K562 (cell line): ENCODE measurements around the gene CEP76. TPM values are rescaled to one million over a fixed set of nuclear protein-coding genes. Genes with fewer than 3 reads are reported as not detected.

Experiments
- ARID1B ChIP-seq: fragments of 450-650 bp; IDR thresholded peaks from 2 replicates; pipeline ENCODE4 v1.6.1; 2016; ENCODE audit warnings: antibody characterized with exemption, mild to moderate bottlenecking, inconsistent platforms
- FOXK2 ChIP-seq, 2 experiments: fragments of 450-650 bp; IDR thresholded peaks in 1 of 2; conservative IDR thresholded peaks in 1 of 2; 2 replicates each; pipeline ENCODE4 v1.6.1; 2016; ENCODE audit warnings: low read depth in 2 of 2, mild to moderate bottlenecking in 1 of 2
- HDAC3 ChIP-seq: fragments of 450-650 bp; IDR thresholded peaks from 2 replicates; pipeline ENCODE4 v1.6.1; 2018; ENCODE audit warnings: borderline replicate concordance, mild to moderate bottlenecking, moderate library complexity; ENCODE audit not compliant: partially characterized antibody
- MAFF ChIP-seq: IDR thresholded peaks from 2 replicates; pipeline ENCODE4 v1.6.1; 2012; ENCODE audit warnings: low read length, improper control_type of control experiment
- TAL1 ChIP-seq: fragments of 450-650 bp; IDR thresholded peaks from 2 replicates; pipeline ENCODE4 v1.6.1; 2016; ENCODE audit warnings: mild to moderate bottlenecking
- polyA plus RNA-seq, 8 experiments: library from polyadenylated mRNA; depleted of rRNA in 4 of 8; stranded (reverse) in 5 of 8; unstranded in 3 of 8; fragments of >200 nt; fragmentation: Nextera tagmentation in 2 of 8; fragmentation: Illumina TruSeq in 1 of 8; extraction: Ambion mirVana in 2 of 8; extraction: Trizol in 1 of 8; gene quantifications; 2 replicates each; pipeline versions ENCODE4 v1.2.1 to v1.2.3, GENCODE V29; 2011 to 2014; ENCODE audit warnings: inconsistent platforms in 1 of 8, missing spikeins in 1 of 8
- total RNA-seq, 7 experiments: library from RNA; depleted of rRNA in 6 of 7; stranded (reverse); fragments of >200 nt in 6 of 7; fragmentation: Illumina TruSeq in 2 of 7; extraction: Trizol in 2 of 7; gene quantifications; 2 replicates each; pipeline versions ENCODE4 v1.2.1 to v1.2.3, GENCODE V29; 2011 to 2021; ENCODE audit warnings: low replicate concordance in 1 of 7
- TF ChIP-seq, protein P1 (sequence below), 3 experiments: IDR thresholded peaks in 2 of 3; conservative IDR thresholded peaks in 1 of 3; 2 replicates each; pipeline ENCODE4 v1.5.1; 2011 to 2012; ENCODE audit warnings: low read length in 3 of 3, mild to moderate bottlenecking in 3 of 3, control low read depth in 2 of 3, improper control_type of control experiment in 1 of 3, inconsistent platforms in 1 of 3, low read depth in 1 of 3, mixed read lengths in 1 of 3, moderate library complexity in 1 of 3; ENCODE audit not compliant: insufficient read depth in 2 of 3
- TF ChIP-seq, protein P2 (sequence below): fragments of 450-650 bp; IDR thresholded peaks from 2 replicates; pipeline ENCODE4 v1.6.1; 2014; ENCODE audit warnings: low read depth, mild to moderate bottlenecking, moderate library complexity, borderline replicate concordance
- TF ChIP-seq, protein P3 (sequence below), 2 experiments: IDR thresholded peaks; 2 replicates each; pipeline ENCODE4 v1.6.1; 2011; ENCODE audit warnings: borderline replicate concordance in 1 of 2, control low read depth in 1 of 2, low read depth in 1 of 2, low read length in 1 of 2, mild to moderate bottlenecking in 1 of 2, mixed read lengths in 1 of 2, moderate library complexity in 1 of 2; ENCODE audit not compliant: insufficient read depth in 1 of 2, insufficient read length in 1 of 2, poor library complexity in 1 of 2, severe bottlenecking in 1 of 2; ENCODE audit errors: extremely low read depth in 1 of 2
- TF ChIP-seq, protein P4 (sequence below), 2 experiments: fragments of 450-650 bp in 1 of 2; sonication (generic) in 1 of 2; formaldehyde crosslinking in 1 of 2; IDR thresholded peaks in 1 of 2; conservative IDR thresholded peaks in 1 of 2; 2 replicates each; pipeline versions ENCODE4 v1.6.1 to v1.8.1; 2016 to 2023; ENCODE audit warnings: mild to moderate bottlenecking in 2 of 2, moderate library complexity in 2 of 2, inconsistent platforms in 1 of 2, missing genetic modification reagents in 1 of 2

CEP76 gene
- total and polyA plus RNA-seq, 9 of the 15 experiments (the other 6 are each of a cell fraction or from before 2014, with no cell fraction given): 5.3 to 27.3 (median 19.3) TPM

DNA sequence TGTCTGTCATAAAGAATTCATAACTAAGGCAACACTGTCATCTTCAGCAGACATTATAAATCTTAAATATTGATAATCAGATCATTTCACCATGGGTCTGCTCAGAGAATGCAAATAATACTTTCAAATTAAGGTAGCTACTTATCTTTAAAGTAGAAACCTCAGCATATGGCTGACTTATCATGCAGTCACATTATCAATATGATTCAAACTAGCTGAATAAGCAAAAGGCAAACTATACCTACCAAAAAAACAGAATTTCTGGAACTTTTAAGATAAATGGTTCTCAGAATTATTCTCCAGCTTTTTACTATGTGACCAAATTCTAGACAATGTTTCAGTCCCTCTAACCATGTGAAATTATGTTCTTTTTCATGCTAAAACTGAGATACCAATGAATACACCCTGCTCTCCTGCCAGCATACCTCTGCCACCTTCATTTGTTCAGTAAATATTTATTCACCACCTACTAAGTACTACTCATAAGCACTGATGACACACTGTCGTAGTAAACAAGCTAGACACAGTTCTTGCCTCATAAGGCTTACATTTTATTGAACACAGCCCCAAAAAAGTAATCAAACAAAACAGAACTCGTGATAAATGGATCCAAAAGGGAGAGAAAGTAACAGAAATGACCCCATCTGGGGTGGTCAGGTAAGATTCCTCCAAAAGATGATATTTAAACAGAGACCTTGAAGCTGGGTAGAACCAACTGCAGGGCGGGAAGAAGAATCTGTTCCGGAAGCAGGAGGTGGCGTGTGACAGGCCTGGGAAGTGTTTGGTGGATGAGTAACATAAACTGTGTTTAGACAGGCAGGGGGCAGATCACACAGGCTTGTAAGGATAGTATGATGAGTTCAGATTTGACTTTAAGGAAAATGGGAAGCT, 62.3 kb downstream of the CEP76 start (continued):
- TF ChIP-seq, protein P1, sequence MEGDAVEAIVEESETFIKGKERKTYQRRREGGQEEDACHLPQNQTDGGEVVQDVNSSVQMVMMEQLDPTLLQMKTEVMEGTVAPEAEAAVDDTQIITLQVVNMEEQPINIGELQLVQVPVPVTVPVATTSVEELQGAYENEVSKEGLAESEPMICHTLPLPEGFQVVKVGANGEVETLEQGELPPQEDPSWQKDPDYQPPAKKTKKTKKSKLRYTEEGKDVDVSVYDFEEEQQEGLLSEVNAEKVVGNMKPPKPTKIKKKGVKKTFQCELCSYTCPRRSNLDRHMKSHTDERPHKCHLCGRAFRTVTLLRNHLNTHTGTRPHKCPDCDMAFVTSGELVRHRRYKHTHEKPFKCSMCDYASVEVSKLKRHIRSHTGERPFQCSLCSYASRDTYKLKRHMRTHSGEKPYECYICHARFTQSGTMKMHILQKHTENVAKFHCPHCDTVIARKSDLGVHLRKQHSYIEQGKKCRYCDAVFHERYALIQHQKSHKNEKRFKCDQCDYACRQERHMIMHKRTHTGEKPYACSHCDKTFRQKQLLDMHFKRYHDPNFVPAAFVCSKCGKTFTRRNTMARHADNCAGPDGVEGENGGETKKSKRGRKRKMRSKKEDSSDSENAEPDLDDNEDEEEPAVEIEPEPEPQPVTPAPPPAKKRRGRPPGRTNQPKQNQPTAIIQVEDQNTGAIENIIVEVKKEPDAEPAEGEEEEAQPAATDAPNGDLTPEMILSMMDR (IDR thresholded peaks at IDR 0.05 in 2 of 3, conservative IDR thresholded peaks at IDR 0.05 in 1 of 3; ENCODE audit: insufficient read depth in 2 of 3, low read depth in 1 of 3, low read length in 3 of 3): 0 out of 6 replicates have a peak, but pooled peaks of 1 of the 3 experiments have one; percentile 18
- TF ChIP-seq FOXK2 (conservative IDR thresholded peaks at IDR 0.05 in 1 of 2, IDR thresholded peaks at IDR 0.05 in 1 of 2; ENCODE audit: low read depth in 2 of 2) (0 out of 4 replicates have a peak, but pooled peaks of 1 of the 2 experiments have one; percentile 43), MAFF (peak; percentile 59), HDAC3 (no peak), ARID1B (peak; percentile 19; the same call in 1 of the 2 replicates), TAL1 (0 out of 2 replicates have a peak, but pooled peaks have one; percentile 5)
- TF ChIP-seq, protein P2, sequence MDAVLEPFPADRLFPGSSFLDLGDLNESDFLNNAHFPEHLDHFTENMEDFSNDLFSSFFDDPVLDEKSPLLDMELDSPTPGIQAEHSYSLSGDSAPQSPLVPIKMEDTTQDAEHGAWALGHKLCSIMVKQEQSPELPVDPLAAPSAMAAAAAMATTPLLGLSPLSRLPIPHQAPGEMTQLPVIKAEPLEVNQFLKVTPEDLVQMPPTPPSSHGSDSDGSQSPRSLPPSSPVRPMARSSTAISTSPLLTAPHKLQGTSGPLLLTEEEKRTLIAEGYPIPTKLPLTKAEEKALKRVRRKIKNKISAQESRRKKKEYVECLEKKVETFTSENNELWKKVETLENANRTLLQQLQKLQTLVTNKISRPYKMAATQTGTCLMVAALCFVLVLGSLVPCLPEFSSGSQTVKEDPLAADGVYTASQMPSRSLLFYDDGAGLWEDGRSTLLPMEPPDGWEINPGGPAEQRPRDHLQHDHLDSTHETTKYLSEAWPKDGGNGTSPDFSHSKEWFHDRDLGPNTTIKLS: 0 out of 2 replicates have a peak, but pooled peaks have one; percentile 21
- TF ChIP-seq, protein P3, sequence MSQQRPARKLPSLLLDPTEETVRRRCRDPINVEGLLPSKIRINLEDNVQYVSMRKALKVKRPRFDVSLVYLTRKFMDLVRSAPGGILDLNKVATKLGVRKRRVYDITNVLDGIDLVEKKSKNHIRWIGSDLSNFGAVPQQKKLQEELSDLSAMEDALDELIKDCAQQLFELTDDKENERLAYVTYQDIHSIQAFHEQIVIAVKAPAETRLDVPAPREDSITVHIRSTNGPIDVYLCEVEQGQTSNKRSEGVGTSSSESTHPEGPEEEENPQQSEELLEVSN (IDR thresholded peaks at IDR 0.05; ENCODE audit: borderline replicate concordance in 1 of 2, extremely low read depth in 1 of 2, insufficient read depth in 1 of 2, insufficient read length in 1 of 2, low read depth in 1 of 2, low read length in 1 of 2, poor library complexity in 1 of 2, severe bottlenecking in 1 of 2): peak; percentile 35 to 87
- TF ChIP-seq, protein P4, sequence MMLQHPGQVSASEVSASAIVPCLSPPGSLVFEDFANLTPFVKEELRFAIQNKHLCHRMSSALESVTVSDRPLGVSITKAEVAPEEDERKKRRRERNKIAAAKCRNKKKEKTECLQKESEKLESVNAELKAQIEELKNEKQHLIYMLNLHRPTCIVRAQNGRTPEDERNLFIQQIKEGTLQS (IDR thresholded peaks at IDR 0.05): peak; percentile 21; the same call in 1 of the 2 replicates
- TF ChIP-seq, protein P4 (CRISPR knock-in tag; conservative IDR thresholded peaks at IDR 0.05): no peak
